NCI-H187 (cell line): ENCODE measurements around the gene LIPF.
"Not testable (repeated sequence)": the region's sequence is repeated elsewhere in the genome, so short reads cannot be mapped to it uniquely, and the experiment has no call there.

Experiments
- DNase-seq, 2 experiments: peaks; one replicate each; lab custom pipeline; 2025; lab: John Stamatoyannopoulos, UW

The LIPF gene

DNA sequence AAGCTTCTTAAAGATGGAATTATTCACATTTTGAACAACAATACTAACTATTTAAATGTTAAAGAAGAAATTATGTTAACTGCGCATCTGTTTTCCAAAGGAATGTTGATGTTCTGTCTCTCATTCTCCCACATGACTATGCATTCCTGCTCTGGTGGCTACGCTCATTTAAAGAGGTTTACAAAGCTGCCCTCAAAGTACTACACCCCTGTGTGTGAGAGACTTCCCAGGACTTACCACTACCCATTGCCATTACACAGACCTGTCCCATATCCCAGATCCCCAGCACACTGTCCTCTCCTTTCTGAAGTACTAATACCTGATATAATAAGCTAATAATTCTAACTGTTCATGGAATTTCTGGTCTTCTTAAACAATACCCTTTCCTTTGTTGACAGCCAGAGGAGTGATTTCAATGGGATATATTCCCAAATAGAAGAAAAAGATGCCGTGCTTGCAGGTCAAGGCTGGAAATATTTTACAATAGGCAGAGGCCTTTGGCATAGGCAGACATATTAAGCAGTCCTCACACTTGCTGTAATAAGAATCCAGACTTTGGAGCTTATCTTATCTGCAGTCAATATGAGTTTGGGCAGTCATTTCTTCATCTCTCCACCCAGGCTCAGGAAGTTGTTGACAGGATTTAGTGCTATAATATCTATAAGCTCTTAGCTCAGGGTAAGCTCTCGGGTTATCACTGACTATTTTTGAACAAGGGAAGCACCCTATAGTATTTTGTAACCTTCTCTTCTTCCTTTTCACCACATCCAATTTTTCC, 12.2 kb downstream of the LIPF start:
- no peak for DNase-seq

DNA sequence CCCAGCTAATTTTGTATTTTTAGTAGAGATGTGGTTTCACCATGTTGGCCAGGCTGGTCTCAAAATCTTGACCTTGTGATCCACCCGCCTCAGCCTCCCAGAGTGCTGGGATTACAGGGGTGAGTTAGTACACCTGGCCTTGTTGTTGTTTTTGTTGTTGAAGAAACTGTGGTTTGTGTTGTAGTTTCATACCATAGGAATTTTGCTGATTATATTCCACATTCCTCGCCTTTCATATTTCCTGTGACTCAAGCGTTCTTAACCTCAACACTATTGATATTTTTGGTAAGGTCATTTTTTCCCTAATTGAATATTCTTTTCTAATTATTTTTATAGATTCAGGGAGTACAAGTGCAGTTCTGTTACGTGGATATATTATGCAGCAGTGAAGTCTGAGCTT, 16.7 kb downstream of the LIPF start:
- no peak for DNase-seq

DNA sequence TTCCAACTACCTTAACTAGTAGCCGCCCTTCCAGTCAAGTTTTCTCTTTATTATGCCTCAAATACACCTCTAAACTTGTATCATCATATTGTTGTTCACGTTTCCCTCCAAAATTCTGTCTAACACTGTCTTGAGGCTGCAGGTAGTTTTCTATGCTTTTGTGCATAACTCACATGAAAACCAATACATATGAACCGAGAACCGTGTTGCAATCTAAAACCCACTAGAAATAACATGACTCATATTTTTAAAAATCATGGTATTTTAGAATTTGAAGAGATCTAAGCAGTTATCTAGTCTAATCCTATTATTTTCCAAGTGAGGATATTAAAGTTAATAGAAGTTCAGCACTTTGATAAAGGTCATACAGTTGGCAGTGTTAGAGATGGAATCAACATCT, 18.2 kb downstream of the LIPF start:
- no peak for DNase-seq

DNA sequence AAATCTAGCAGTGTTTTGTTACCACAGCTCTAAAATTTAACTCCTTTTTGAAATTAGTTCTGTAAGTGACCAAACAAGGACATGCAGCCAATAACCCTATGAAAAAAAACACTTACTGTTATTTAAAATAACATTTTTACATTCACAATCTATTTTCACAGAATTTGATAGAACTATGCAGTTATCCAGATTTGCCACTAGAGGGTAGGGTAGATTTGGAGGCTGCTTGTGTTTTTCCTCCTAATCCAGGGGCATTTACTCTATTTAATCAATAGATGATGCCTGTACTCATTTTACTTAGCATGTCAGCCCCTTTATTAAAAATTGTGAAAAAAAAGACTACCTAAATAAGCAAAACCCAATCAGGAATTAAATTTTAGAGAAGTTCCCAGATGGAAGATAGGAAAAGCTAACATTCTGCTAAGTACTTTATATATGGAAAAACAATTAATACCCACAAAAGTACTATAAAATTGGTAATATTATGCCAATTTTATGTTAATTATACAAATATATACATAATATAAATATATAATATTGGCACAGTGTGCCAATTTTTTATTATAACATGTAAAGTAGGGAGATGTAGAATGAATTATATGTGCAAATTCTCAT, 23.7 kb downstream of the LIPF start:
- DNase-seq: no peak

DNA sequence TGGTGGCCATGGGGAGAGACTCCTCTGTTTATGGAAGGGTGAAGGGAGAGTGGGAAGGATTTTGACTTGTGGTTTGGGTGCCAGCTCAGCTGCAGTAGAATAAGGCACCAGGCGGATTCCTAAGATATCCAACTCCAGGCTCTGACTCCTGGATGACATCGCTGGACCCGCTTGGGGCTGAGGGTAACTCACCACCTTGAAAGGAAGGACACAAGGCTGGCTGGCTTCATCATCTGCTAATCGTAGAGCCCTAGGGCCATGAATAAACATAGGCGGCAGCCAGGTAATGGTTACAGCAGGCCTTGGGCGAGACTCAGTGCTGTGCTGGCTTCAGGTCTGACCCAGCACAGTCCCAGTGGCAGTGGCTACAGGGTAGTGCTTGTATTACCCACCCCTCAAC, 25.1 kb downstream of the LIPF start:
- no peak for DNase-seq

DNA sequence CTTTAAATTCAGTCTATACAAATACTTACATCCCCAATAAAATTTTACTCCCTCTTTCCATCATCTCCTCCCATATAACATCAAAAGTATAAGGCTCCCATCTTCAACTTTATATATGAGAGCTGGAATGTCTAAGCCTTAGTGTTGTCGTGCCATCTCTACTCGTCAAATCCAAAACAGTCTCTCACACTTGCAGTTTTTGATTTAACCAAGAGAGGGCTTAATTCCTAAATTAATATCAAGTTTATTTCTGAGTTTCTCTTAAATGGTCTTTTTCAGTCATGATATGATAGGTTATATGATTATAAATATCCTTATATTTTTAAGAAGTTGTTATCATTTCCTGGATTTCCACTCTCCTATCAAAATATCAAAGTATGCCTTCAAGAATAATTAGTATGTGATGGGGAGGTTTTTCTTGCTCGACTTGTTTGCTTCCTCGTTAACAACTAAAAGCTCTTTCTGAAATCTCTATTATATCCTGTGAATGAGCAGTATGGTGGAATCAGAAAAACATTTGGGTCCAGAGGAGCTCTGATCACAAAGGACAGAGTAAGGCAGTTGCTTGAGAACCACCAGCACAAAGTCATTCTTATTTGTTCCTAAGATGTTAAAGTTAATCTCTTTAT, 29.3 kb downstream of the LIPF start:
- DNase-seq: no peak

DNA sequence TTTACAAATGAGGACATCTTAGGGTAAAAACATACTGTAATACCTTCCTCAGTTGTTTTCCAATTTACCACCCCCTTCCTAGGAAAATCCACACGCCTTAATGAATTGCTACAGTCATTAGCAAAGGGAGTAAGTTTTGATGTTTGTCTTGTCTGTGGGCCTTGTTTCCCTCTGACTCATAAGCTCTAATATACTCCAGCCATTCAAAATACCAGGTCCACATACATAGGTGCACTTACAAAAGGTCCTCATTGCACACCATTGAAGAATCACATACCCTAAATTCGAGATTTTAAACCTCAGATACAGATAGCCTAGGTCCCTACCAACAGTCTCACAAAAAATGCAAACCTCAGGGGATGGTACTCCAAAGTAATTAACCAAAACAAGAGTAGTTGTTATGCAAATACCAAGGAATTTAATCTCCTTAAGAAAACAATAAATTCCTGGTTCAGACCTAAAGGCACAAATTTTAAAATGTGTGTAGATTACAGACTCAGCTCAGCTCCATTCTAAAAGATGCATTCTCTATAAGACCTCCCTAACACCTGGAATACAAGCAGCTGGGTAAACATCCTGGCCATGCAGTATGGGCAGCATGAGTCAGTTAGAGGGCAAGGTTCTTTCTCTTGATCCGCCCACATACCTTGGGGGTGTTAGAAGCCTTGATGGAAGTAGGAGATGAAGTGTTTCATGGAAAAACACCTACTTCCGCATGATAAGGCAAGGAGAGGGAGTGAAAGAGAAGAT, 38.8 kb downstream of the LIPF start:
- no peak for DNase-seq

DNA sequence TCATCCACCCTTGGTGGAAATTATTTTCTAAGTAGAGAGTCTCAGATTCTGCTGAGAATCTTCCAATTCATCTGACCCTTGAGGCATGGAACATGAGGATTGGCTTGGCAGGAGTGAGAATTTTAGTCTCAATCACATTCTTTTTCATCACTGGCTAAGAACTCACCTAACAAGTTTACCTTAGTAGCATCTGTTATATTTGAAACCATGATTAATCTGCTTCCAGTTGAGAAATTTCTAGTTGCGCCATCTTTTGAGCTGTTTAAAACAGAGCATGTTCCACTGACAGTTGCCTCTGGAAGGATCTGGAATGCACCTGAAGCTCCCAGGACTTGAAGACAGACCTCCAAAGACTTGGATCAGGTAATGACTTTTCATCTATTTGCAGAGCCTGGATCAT, 41.7 kb downstream of the LIPF start, which contains the start of gene LIPK:
TSS of gene LIPK (plus strand) at position 292 of the 400 bp plus-strand sequence. CDS start 18,295 bp downstream, outside the sequence.
- no peak for DNase-seq

DNA sequence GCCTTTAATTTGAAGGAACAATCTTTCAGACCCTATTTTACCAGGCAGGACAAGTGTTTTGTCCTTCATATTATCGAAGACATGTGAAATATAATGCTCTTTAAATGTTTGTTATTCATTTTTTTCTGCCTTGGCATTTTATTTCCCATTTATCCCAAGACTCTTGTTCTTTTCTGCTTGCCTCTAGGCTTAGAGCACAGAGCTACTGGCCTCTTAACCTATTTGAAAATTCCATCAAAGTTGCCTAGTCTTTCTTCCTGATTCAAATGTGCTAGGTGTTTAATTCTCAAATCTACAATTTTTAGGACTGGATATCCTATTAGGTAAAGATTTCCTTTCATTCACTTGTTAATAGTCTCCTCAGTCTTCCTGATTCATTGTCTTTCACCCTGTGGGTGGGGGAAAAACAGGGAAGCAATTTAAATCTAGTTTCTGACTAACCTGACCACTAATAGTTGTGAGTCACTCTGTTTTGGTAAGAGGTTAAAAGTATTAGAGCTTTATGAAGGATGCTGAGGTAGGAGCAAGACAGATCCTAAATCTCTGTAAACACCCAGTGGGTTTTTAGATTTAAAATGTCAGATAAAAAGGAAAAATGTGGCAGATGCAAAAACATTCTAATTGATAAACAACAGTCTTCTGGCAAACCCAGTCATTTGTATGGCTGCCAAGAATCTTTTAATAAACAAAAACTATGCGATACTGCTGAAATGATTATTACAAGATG, 43.4 kb downstream of the LIPF start:
- DNase-seq: no peak

DNA sequence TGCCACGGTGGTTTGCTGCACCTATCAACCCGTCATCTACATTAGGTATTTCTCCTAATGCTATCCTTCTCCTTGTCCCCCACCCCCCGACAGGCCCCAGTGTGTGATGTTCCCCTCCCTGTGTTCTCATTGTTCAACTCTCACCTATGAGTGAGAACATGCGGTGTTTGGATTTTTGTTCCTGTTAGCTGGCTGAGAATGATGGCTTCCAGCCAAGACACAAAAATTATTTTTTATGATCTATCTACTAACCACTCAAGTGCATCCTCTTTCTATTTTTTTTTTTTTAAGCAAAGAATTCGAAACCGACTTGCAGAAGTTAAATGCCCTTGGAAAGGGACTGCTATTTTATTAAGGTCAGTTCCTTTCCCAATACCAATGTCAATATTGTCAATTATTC, 45.1 kb downstream of the LIPF start:
- DNase-seq: not testable (repeated sequence)

DNA sequence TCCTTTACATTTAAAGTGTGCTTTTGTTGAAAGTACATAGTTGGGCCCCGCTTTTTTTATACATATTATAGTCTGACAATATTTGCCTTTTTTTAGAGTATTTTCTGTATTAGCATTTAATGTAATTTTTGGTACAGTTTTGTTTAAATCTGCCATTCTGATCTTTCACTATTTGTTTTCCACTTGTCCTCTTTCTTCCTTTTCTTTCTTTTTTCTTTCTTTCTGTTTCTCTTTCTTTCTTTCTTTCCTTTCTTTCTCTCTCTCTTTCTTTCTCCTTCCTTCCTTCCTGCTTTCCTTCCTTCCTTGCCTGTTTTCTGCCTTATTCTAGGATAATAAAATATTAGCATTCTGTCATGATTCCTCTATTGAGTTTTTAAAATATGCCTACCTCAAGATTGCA, 51.3 kb downstream of the LIPF start:
- DNase-seq: no peak

DNA sequence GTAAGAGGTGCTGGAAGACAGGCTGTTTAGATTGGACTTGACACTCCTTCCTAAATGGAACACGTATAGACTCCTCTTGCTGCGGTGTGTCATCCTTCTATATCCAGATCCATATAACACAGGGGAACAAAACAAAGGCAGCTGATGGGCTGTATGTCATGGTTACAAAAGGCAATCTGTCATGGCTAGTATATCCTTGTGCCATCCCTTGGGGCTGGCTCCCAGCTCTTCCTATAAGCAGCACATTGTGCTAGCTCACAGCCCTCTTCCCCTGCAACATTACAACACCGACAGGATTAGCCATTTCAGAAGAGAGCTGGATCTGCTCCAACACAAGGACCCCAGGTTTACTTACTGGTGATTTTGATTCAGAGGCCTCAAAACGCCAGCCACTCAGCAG, 57.1 kb downstream of the LIPF start:
- DNase-seq: no peak

DNA sequence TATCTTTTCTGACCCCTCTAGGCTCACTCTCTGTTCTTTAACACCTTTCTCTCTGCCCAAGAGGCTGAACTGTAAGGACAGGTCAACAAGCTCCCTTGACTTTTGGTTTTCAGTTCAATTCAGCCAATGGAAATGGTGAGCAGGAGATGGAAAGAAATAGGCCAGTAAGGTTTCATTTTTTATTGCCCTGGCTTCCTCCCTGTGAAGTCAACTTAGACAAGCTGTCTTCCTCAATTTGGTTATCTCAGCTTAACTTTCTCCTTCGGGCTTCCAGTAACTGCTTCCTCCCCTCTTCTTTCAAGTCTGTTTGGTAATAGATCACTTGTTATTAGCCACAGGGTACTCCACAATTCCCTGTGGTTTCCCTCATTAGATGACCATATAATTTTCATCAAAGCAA, 61.6 kb downstream of the LIPF start:
- DNase-seq: no peak

DNA sequence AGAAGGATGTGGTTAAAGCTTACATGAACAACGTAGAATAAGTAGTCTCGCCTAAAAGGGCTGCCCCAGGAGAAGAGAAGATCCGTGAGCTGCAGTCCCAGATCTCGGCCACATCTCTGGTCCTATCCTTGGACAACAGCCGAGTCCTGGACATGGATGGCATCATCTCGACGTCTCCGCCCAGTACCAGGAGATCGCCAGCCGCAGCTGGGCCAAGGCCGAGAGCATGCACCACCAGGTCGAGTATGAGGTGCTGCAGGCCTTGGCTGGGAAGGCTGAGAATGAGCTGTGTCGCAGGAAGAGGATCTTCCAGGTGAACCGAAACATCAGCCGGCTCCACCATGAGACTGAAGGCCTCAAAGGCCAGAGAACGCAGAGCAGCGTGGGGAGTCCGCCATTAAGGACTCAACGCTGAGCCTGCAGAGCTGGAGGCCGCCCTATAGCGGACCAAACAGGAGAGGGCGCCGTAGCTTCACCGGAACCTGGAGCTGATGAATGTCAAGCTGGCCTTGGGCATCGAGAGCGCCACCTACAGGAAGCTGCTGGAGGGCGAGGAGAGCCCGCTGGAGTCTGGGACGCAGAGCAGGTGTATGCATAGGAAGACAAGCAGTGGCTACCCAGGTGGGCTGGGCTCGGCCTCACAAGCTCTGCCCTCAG, 64.0 kb downstream of the LIPF start:
- DNase-seq: no peak
